Endothelial cell of umbilical vein (primary cell): ENCODE measurements around the gene ABCC2. TPM values are rescaled to one million over a fixed set of nuclear protein-coding genes. Genes with fewer than 3 reads are reported as not detected.

Experiments
- BruUV-seq: library from RNA; stranded (reverse); fragments of 400-500 nt; replicated peaks from 2 replicates; lab custom pipeline; 2021; lab: Mats Ljungman, UMichigan
- CTCF ChIA-PET: fragments of 300-600, 350-600 bp; sonication (Branson Sonifier 250); formaldehyde crosslinking; loops from one replicate; lab custom pipeline; 2021; ENCODE audit warnings: antibody characterized with exemption, inconsistent platforms; lab: Charles Lee
- POLR2A ChIA-PET: fragments of 300-600, 350-600 bp; sonication (Branson Sonifier 250); formaldehyde crosslinking; loops from one replicate; lab custom pipeline; 2021; ENCODE audit warnings: antibody characterized with exemption, inconsistent platforms; lab: Charles Lee
- DNase-seq: peaks from one replicate; pipeline ENCODE4 v3.0.0-alpha.2; 2011; ENCODE audit warnings: low read depth, low spot score
- FAIRE-seq: peaks from 2 replicates; lab custom pipeline; 2011; peaks lifted over from hg19 to GRCh38; lab: Jason Lieb, UNC
- H2AFZ ChIP-seq: 2 replicates; pipeline ENCODE4 v1.6.0; 2012; ENCODE audit warnings: low read depth, low read length, control low read depth, inconsistent platforms
- H3K27ac ChIP-seq: 2 replicates; pipeline ENCODE4 v1.5.1; 2011; ENCODE audit warnings: low read depth, mild to moderate bottlenecking, control low read depth, low read length, moderate library complexity; ENCODE audit not compliant: insufficient read depth
- H3K27me3 ChIP-seq, 2 experiments: 2 replicates each; pipeline versions ENCODE4 v1.6.0 to v1.6.1; 2011; ENCODE audit warnings: low read length in 2 of 2, mixed read lengths in 1 of 2; ENCODE audit not compliant: control insufficient read depth in 2 of 2, insufficient read depth in 2 of 2
- H3K36me3 ChIP-seq, 2 experiments: 2 replicates in 1 of 2; 3 replicates in 1 of 2; pipeline ENCODE4 v1.5.1; 2011; ENCODE audit warnings: low read length in 2 of 2, mild to moderate bottlenecking in 1 of 2, moderate library complexity in 1 of 2; ENCODE audit not compliant: control insufficient read depth in 2 of 2, insufficient read depth in 2 of 2; ENCODE audit errors: extremely low read depth in 1 of 2
- H3K4me1 ChIP-seq: 3 replicates; pipeline ENCODE4 v1.5.1; 2011; ENCODE audit warnings: mild to moderate bottlenecking, low read length; ENCODE audit not compliant: control insufficient read depth, insufficient read depth; ENCODE audit errors: extremely low read depth
- H3K4me2 ChIP-seq: 2 replicates; pipeline ENCODE4 v1.6.1; 2011; ENCODE audit warnings: low read length, control low read depth, mixed read lengths; ENCODE audit not compliant: insufficient read depth
- H3K4me3 ChIP-seq, 3 experiments: fragments of 200-600 bp in 1 of 3; sonication (generic), shearing (Covaris generic) in 1 of 3; replicated peaks in 1 of 3; 2 replicates each; pipeline ENCODE4 v1.5.1; 2011 to 2016; ENCODE audit warnings: control low read depth in 3 of 3, low read length in 3 of 3, mild to moderate bottlenecking in 2 of 3, inconsistent platforms in 1 of 3, low read depth in 1 of 3, moderate library complexity in 1 of 3; ENCODE audit not compliant: insufficient read depth in 1 of 3
- H3K79me2 ChIP-seq: 2 replicates; pipeline ENCODE4 v1.6.0; 2012; ENCODE audit warnings: low read length, inconsistent platforms; ENCODE audit not compliant: control insufficient read depth, insufficient read depth
- H3K9ac ChIP-seq: replicated peaks from 2 replicates; pipeline ENCODE3; 2011; ENCODE audit warnings: low read length, control low read depth; ENCODE audit not compliant: insufficient read depth; ENCODE audit errors: extremely low read depth
- H3K9me1 ChIP-seq: replicated peaks from 3 replicates; pipeline ENCODE4 v1.6.0; 2011; ENCODE audit warnings: mild to moderate bottlenecking, low read length; ENCODE audit not compliant: control insufficient read depth, insufficient read depth; ENCODE audit errors: extremely low read depth
- H3K9me3 ChIP-seq: replicated peaks from 2 replicates; pipeline ENCODE4 v1.5.1; 2012; ENCODE audit warnings: low read length, inconsistent platforms; ENCODE audit not compliant: control insufficient read depth, insufficient read depth
- H4K20me1 ChIP-seq: replicated peaks from 2 replicates; pipeline ENCODE3; 2011; ENCODE audit warnings: mild to moderate bottlenecking, low read length; ENCODE audit not compliant: control insufficient read depth, insufficient read depth; ENCODE audit errors: extremely low read depth
- EZH2 ChIP-seq: IDR thresholded peaks from 2 replicates; pipeline ENCODE4 v1.6.1; 2012; ENCODE audit warnings: borderline replicate concordance, low read depth, mild to moderate bottlenecking, moderate library complexity, low read length, inconsistent platforms; ENCODE audit not compliant: severe bottlenecking
- FOS ChIP-seq: IDR thresholded peaks from 2 replicates; pipeline ENCODE4 v1.6.1; 2011; ENCODE audit warnings: mild to moderate bottlenecking, low read length, moderate library complexity, borderline replicate concordance; ENCODE audit not compliant: insufficient read depth
- GATA2 ChIP-seq: IDR thresholded peaks from 2 replicates; pipeline ENCODE4 v1.7.0; 2011; ENCODE audit warnings: low read depth, mild to moderate bottlenecking, moderate library complexity, mixed read lengths, low read length; ENCODE audit not compliant: insufficient read length, insufficient read depth
- JUN ChIP-seq: IDR thresholded peaks from 2 replicates; pipeline ENCODE4 v1.6.1; 2011; ENCODE audit warnings: borderline replicate concordance, low read depth; ENCODE audit not compliant: insufficient read length, insufficient read depth
- MYC ChIP-seq: IDR thresholded peaks from one replicate; pipeline ENCODE4 v1.6.1; 2011; ENCODE audit warnings: mild to moderate bottlenecking, low read depth, low read length
- POLR2A ChIP-seq: IDR thresholded peaks from 2 replicates; pipeline ENCODE4 v1.6.1; 2012; ENCODE audit warnings: low read depth, mild to moderate bottlenecking, control low read depth, low read length
- POLR2AphosphoS5 ChIP-seq: IDR thresholded peaks from 2 replicates; pipeline ENCODE4 v1.6.1; 2012; ENCODE audit warnings: low read depth, mild to moderate bottlenecking, control low read depth, low read length, moderate library complexity; ENCODE audit not compliant: insufficient read depth
- dilution Hi-C: fragments of 300-500 bp; cut with MboI; formaldehyde crosslinking; loops from one replicate; pipeline ENCODE4 v1.15.0; 2019; ENCODE audit warnings: low sequenced_read_pairs; ENCODE audit not compliant: extremely low pct_ligation_motif_present
- intact Hi-C: fragments of 100-400 bp; cut with micrococcal nuclease; formaldehyde crosslinking; loops from one replicate; pipeline ENCODE4 v1.10.0; 2022
- polyA plus RNA-seq, 4 experiments: library from polyadenylated mRNA; depleted of rRNA in 3 of 4; stranded (reverse) in 3 of 4; unstranded in 1 of 4; fragments of >200 nt; gene quantifications; 2 replicates each; pipeline versions ENCODE4 v1.2.1 to v1.2.3, GENCODE V29; 2011 to 2012; ENCODE audit warnings: missing spikeins in 1 of 4
- total RNA-seq: library from RNA; stranded (reverse); gene quantifications from 2 replicates; pipeline ENCODE4 v1.2.3, GENCODE V29; 2021
- TF ChIP-seq, protein P1 (sequence below): IDR thresholded peaks from 2 replicates; pipeline ENCODE4 v1.6.1; 2011; ENCODE audit not compliant: insufficient read depth, insufficient read length
- TF ChIP-seq, protein P2 (sequence below), 2 donors: IDR thresholded peaks; 1 replicate in 1 of 2; 2 replicates in 1 of 2; pipeline ENCODE4 v1.5.1; 2011; ENCODE audit warnings: low read length in 2 of 2, mild to moderate bottlenecking in 2 of 2, moderate library complexity in 2 of 2, control low read depth in 1 of 2, inconsistent platforms in 1 of 2, low read depth in 1 of 2; ENCODE audit not compliant: insufficient read depth in 1 of 2; ENCODE audit errors: extremely low read depth in 1 of 2

The ABCC2 gene
- total and polyA plus RNA-seq, 2 donors (not counting 3 experiments of a cell fraction or from before 2014, with no cell fraction given), result 1.5 to 3.3 TPM

DNA sequence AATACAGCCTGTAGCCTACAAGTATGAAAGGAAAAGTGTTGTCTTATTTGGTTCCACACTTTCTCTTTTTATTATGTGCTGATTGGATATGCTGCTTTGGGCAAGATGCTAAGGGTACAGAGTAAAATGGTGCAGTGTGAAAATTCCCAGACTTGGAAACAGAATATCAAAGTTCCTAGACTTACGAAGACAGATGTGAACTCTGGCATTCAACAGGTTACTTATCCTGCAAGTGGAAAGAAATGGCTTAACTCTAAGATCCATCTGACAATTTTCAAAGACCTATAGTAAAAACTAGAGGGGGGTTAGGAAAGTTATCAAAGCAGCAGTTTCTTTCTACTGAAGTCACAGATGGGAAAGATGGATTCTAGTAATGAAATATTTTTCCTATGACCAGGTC, 26.3 kb upstream of the ABCC2 start:
- Histone ChIP-seq H3K36me3 (peaks cover 8 to 19% of the 10 kb centered on the region in 2 experiments), H3K4me3 (no peak overlapping the region), H3K27me3 (no peaks in the 10 kb centered on the region), H3K27ac (no peak overlapping the region), H4K20me1 (no peaks in the 10 kb centered on the region), H2AFZ (no peak overlapping the region), H3K9me1 (no peaks in the 10 kb centered on the region), H3K79me2 (no peaks in the 10 kb centered on the region), H3K4me2 (no peak overlapping the region), H3K9me3 (no peaks in the 10 kb centered on the region), H3K9ac (no peak overlapping the region), H3K4me1 (no peaks in the 10 kb centered on the region)
- no peak for DNase-seq
- BruUV-seq, result no TSS peak
- TF ChIP-seq POLR2A, result no peak
- no peak for TF ChIP-seq MYC
- TF ChIP-seq, protein P1, sequence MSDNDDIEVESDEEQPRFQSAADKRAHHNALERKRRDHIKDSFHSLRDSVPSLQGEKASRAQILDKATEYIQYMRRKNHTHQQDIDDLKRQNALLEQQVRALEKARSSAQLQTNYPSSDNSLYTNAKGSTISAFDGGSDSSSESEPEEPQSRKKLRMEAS, result no peak
- TF ChIP-seq, protein P2, sequence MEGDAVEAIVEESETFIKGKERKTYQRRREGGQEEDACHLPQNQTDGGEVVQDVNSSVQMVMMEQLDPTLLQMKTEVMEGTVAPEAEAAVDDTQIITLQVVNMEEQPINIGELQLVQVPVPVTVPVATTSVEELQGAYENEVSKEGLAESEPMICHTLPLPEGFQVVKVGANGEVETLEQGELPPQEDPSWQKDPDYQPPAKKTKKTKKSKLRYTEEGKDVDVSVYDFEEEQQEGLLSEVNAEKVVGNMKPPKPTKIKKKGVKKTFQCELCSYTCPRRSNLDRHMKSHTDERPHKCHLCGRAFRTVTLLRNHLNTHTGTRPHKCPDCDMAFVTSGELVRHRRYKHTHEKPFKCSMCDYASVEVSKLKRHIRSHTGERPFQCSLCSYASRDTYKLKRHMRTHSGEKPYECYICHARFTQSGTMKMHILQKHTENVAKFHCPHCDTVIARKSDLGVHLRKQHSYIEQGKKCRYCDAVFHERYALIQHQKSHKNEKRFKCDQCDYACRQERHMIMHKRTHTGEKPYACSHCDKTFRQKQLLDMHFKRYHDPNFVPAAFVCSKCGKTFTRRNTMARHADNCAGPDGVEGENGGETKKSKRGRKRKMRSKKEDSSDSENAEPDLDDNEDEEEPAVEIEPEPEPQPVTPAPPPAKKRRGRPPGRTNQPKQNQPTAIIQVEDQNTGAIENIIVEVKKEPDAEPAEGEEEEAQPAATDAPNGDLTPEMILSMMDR (IDR thresholded peaks at IDR 0.05; ENCODE audit: extremely low read depth in 1 of 2, insufficient read depth in 1 of 2, low read depth in 1 of 2, low read length in 2 of 2), result no peak
- no peak for TF ChIP-seq GATA2
- TF ChIP-seq JUN, result no peak
- TF ChIP-seq POLR2AphosphoS5, result no peak
- no peak for TF ChIP-seq EZH2
- TF ChIP-seq FOS, result no peak
- ChIA-PET CTCF (no interaction called here), POLR2A (no interaction called here)
- intact Hi-C loops (no loop called here), dilution Hi-C loops (loop anchor here (10.0 kb wide), 1 partner anchor 49 kb away; no protein-coding TSS in a partner anchor)
- no peak for FAIRE-seq
